Fibroblast of skin of scalp (primary cell): ENCODE measurements around the gene PRG3.
"Not testable (repeated sequence)": the region's sequence is repeated elsewhere in the genome, so short reads cannot be mapped to it uniquely, and the experiment has no call there.

Source experiments
- DNase-seq: peaks from one replicate; pipeline ENCODE4 v3.0.0-alpha.2; 2013

PRG3 gene

GRCh38 chr11:57407941-57408475 is 27.1 kb upstream of the PRG3 start:
- DNase-seq, result no peak

- DNase-seq, result no peak
These were observed 26.3 kb upstream of the PRG3 start for GRCh38 chr11:57407010-57407920.

GRCh38 chr11:57406337-57406904 is 25.5 kb upstream of the PRG3 start:
- DNase-seq, result no peak

GRCh38 chr11:57405271-57405860 is 24.4 kb upstream of the PRG3 start:
- no peak for DNase-seq

GRCh38 chr11:57403802-57404147 is 22.8 kb upstream of the PRG3 start:
- DNase-seq, result no peak

GRCh38 chr11:57403003-57403801 is 22.3 kb upstream of the PRG3 start:
- DNase-seq, result not testable (repeated sequence)

GRCh38 chr11:57402188-57403002 is 21.4 kb upstream of the PRG3 start:
- DNase-seq, result no peak

- DNase-seq, result no peak
These were observed 19.1 kb upstream of the PRG3 start for GRCh38 chr11:57399972-57400578.

GRCh38 chr11:57399221-57399620 is 18.3 kb upstream of the PRG3 start:
- no peak for DNase-seq

GRCh38 chr11:57397394-57397990 is 16.5 kb upstream of the PRG3 start:
- DNase-seq, result no peak

GRCh38 chr11:57396744-57397143 is 15.8 kb upstream of the PRG3 start:
- no peak for DNase-seq

GRCh38 chr11:57395905-57396623 is 15.1 kb upstream of the PRG3 start:
- no peak for DNase-seq

GRCh38 chr11:57394203-57394965 is 13.4 kb upstream of the PRG3 start:
- DNase-seq, result no peak

- DNase-seq, result no peak
These were observed 11.8 kb upstream of the PRG3 start for GRCh38 chr11:57392763-57393105.

- no peak for DNase-seq
These were observed 11.3 kb upstream of the PRG3 start for GRCh38 chr11:57392066-57392762.

GRCh38 chr11:57391539-57391938 is 10.6 kb upstream of the PRG3 start:
- DNase-seq, result no peak

GRCh38 chr11:57391111-57391510 is 10.2 kb upstream of the PRG3 start:
- no peak for DNase-seq

- DNase-seq, result no peak
These were observed 9.6 kb upstream of the PRG3 start, which contains the start of gene PRG2 for GRCh38 chr11:57390535-57390934. PRG2 (minus strand) TSS chr11:57390650; CDS start chr11:57389944, 706 bp downstream.
